Mesendoderm (in vitro differentiated cells): ENCODE data around the gene PSMC6.

Experiments used
- DNase-seq: peaks from one replicate; pipeline ENCODE4 v3.0.0; 2013
- H2AK5ac ChIP-seq: 2 replicates; pipeline ENCODE4 v1.6.1; 2013; ENCODE audit warnings: low read length, inconsistent platforms
- H2BK120ac ChIP-seq: 2 replicates; pipeline ENCODE4 v1.6.1; 2013; ENCODE audit warnings: low read depth, mild to moderate bottlenecking, low read length, moderate library complexity, mixed read lengths
- H2BK15ac ChIP-seq: replicated peaks from 2 replicates; pipeline ENCODE4 v1.6.1; 2013; ENCODE audit warnings: low read depth, mild to moderate bottlenecking, moderate library complexity
- H2BK5ac ChIP-seq: 2 replicates; pipeline ENCODE4 v1.6.1; 2013; ENCODE audit warnings: low read length, inconsistent platforms
- H3K18ac ChIP-seq: 2 replicates; pipeline ENCODE4 v1.6.1; 2013; ENCODE audit warnings: mild to moderate bottlenecking, low read length, mixed read lengths
- H3K23ac ChIP-seq: one replicate; pipeline ENCODE4 v1.6.1; 2013; ENCODE audit warnings: low read length
- H3K27ac ChIP-seq: 2 replicates; pipeline ENCODE4 v1.5.1; 2013; ENCODE audit warnings: low read depth, mild to moderate bottlenecking, inconsistent platforms, low read length, moderate library complexity
- H3K27me3 ChIP-seq: 2 replicates; pipeline ENCODE4 v1.6.1; 2013; ENCODE audit warnings: low read length, control low read depth, mild to moderate bottlenecking, inconsistent platforms; ENCODE audit not compliant: insufficient read depth, poor library complexity
- H3K36me3 ChIP-seq: 2 replicates; pipeline ENCODE4 v1.6.1; 2013; ENCODE audit warnings: low read length, inconsistent platforms; ENCODE audit not compliant: control insufficient read depth, insufficient read depth
- H3K4ac ChIP-seq: one replicate; pipeline ENCODE4 v1.6.1; 2013; ENCODE audit warnings: low read depth, mild to moderate bottlenecking, low read length, moderate library complexity
- H3K4me1 ChIP-seq: 2 replicates; pipeline ENCODE4 v1.6.1; 2013; ENCODE audit warnings: low read depth, low read length, inconsistent platforms; ENCODE audit not compliant: control insufficient read depth
- H3K4me2 ChIP-seq: 2 replicates; pipeline ENCODE4 v1.6.1; 2013; ENCODE audit warnings: low read length
- H3K4me3 ChIP-seq: 2 replicates; pipeline ENCODE4 v1.5.1; 2013; ENCODE audit warnings: mild to moderate bottlenecking, low read length
- H3K56ac ChIP-seq: one replicate; pipeline ENCODE4 v1.6.1; 2013; ENCODE audit warnings: low read length
- H3K79me1 ChIP-seq: 2 replicates; pipeline ENCODE4 v1.6.1; 2013; ENCODE audit warnings: low read length, inconsistent platforms
- H3K79me2 ChIP-seq: 2 replicates; pipeline ENCODE4 v1.6.1; 2013; ENCODE audit warnings: mild to moderate bottlenecking, low read length; ENCODE audit not compliant: control insufficient read depth, insufficient read depth
- H3K9ac ChIP-seq: 2 replicates; pipeline ENCODE4 v1.6.1; 2013; ENCODE audit warnings: low read length, inconsistent platforms
- H4K5ac ChIP-seq: one replicate; pipeline ENCODE4 v1.6.1; 2013; ENCODE audit warnings: low read length
- H4K8ac ChIP-seq: one replicate; pipeline ENCODE4 v1.6.1; 2013; ENCODE audit warnings: low read depth, mild to moderate bottlenecking, control low read depth, low read length, moderate library complexity
- WGBS: extraction: QIAGEN DNeasy Blood & Tissue Kit; methylation state at CpG from one replicate; pipeline ENCODE4 v1.1.7; 2013; ENCODE audit warnings: low lambda C conversion rate, missing lambda C conversion rate; ENCODE audit not compliant: insufficient coverage; ENCODE audit errors: extremely low coverage; 5-methylcytosine and 5-hydroxymethylcytosine counted together

The PSMC6 gene

DNA sequence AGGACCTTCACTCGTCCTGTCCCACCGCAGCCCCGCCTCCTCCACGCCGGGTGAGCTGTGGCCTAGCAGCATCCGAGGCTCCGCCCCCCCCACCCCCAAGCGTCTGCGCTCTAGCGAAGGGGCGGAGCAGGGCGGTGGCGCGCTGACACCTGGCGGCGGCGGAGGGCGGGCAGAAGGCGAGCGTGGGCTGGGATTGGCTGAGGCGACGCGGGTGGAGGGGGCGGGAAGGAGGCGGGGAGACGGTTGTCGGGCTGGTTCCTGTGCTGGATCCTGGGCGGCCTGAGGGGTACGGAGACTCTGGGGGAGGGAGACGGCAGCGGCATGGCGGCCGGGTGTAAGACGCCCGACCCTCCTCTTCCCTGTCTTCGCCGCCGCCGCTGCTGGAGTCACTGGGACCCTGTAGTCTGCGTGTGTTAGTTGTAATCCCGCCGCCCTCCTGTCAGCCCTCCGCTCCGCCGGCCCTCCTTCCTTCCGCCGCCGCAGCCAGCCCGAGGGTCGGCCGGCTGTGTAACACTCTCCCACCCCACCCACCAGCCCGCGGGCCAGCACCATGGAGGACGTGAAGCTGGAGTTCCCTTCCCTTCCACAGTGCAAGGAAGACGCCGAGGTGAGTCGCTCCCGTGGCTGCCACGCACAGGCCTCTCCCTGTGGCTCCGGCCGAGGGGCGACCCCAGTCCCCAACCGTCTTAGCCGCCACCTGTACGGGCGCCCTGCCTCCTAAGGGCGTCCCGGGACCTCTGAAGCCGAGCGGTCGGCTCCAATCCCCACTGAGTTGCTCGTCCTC is 23.1 kb downstream of the PSMC6 start, which contains the start of gene STYX:
TSS of gene STYX (plus strand) at position 242 of the 784 bp plus-strand sequence. CDS start at position 551, 309 bp downstream.
- Histone ChIP-seq H3K18ac (peak within 1 kb of the TSS; percentile 52), H2AK5ac (no peak within 1 kb of the TSS), H3K27me3 (no peaks in the 10 kb centered on the region), H2BK15ac (no peak within 1 kb of the TSS), H3K36me3 (no peaks in the 10 kb centered on the region), H4K5ac (no peak within 1 kb of the TSS), H3K56ac (peak within 1 kb of the TSS; percentile 96), H3K4me3 (peak within 1 kb of the TSS; percentile 87), H3K4me1 (peaks cover 2% of the 10 kb centered on the region), H3K23ac (peak within 1 kb of the TSS; percentile 91), H3K79me2 (peaks cover 17% of the 10 kb centered on the region), H2BK120ac (no peak within 1 kb of the TSS), H4K8ac (no peak within 1 kb of the TSS), H3K9ac (peak within 1 kb of the TSS; percentile 98), H2BK5ac (peak within 1 kb of the TSS; percentile 72), H3K4me2 (peak within 1 kb of the TSS; percentile 62), H3K27ac (peak within 1 kb of the TSS; percentile 89), H3K79me1 (peaks cover 3% of the 10 kb centered on the region), H3K4ac (peak within 1 kb of the TSS; percentile 66)
- no CpG with 5 or more reads among the region's 72 CpGs for WGBS
- DNase-seq = peak; percentile 99

DNA sequence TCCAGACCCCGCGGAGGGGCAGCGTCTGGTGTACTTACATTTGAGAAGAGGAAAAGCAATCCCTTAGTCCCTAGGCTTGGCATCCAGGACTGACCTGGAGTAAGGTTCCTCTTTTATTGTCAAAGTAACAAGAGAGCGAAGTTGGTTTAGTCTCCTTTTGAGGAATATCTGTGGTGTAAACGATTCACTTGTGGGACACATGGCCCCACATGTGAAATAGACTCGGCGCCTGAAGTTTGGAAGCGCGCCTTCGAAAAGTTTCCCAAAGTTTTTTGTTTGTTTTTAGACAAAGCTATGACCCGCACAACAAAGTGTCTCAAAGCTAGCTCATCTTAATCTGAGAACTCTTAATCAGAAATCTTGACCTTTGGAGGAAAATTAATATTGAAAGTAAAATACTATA is 23.7 kb downstream of the PSMC6 start:
- Histone ChIP-seq H3K4me2 (peak overlapping the region; percentile 62), H3K4me3 (peak overlapping the region; percentile 87), H3K36me3 (no peaks in the 10 kb centered on the region), H3K79me2 (peaks cover 17% of the 10 kb centered on the region), H3K27ac (peak overlapping the region; percentile 89), H2BK15ac (no peak overlapping the region), H2AK5ac (no peak overlapping the region), H3K27me3 (no peaks in the 10 kb centered on the region), H2BK120ac (no peak overlapping the region), H3K4ac (no peak overlapping the region), H4K8ac (no peak overlapping the region), H2BK5ac (peak overlapping the region; percentile 20), H3K79me1 (peaks cover 3% of the 10 kb centered on the region), H4K5ac (no peak overlapping the region), H3K23ac (no peak overlapping the region), H3K18ac (peak overlapping the region; percentile 52), H3K9ac (peak overlapping the region; percentile 98), H3K56ac (peak overlapping the region; percentile 96), H3K4me1 (peaks cover 2% of the 10 kb centered on the region)
- no peak for DNase-seq
- no CpG with 5 or more reads among the region's 11 CpGs for WGBS

DNA sequence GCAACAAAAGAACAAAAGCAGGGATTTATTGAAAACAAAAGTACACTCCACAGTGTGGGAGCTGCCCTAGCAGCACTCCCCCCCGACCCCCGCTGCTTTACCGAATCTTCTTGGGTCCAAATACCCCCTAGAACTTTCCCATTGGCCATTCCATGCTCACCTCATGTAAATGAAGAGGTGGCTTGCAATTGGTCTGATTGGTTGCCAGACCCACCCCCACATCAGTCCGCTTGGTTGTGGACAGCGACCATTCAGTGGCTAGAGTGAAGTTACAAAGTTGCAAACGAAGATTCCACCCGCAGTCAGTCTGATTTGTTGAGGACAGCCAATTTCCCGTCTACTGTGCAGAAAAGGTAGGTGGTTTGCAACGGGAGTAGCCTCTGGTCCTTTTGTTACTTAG is 26.8 kb downstream of the PSMC6 start:
- no peak overlapping the region for H3K4me3 ChIP-seq
- H3K4me1 ChIP-seq = peaks cover 2% of the 10 kb centered on the region
- no peak overlapping the region for H3K27ac ChIP-seq
- H2AK5ac ChIP-seq = no peak overlapping the region
- H3K23ac ChIP-seq = no peak overlapping the region
- H3K9ac ChIP-seq = no peak overlapping the region
- H2BK5ac ChIP-seq = no peak overlapping the region
- H3K27me3 ChIP-seq = no peaks in the 10 kb centered on the region
- H3K18ac ChIP-seq = no peak overlapping the region
- no peak overlapping the region for H3K56ac ChIP-seq
- WGBS = no CpG with 5 or more reads among the region's 9 CpGs
- no peak overlapping the region for H2BK15ac ChIP-seq
- no peak overlapping the region for H3K4ac ChIP-seq
- H3K79me2 ChIP-seq = peaks cover 30% of the 10 kb centered on the region
- no peaks in the 10 kb centered on the region for H3K36me3 ChIP-seq
- H3K4me2 ChIP-seq = no peak overlapping the region
- peaks cover 3% of the 10 kb centered on the region for H3K79me1 ChIP-seq
- no peak overlapping the region for H4K5ac ChIP-seq
- no peak overlapping the region for H4K8ac ChIP-seq
- no peak overlapping the region for H2BK120ac ChIP-seq
- peak; percentile 23 for DNase-seq

DNA sequence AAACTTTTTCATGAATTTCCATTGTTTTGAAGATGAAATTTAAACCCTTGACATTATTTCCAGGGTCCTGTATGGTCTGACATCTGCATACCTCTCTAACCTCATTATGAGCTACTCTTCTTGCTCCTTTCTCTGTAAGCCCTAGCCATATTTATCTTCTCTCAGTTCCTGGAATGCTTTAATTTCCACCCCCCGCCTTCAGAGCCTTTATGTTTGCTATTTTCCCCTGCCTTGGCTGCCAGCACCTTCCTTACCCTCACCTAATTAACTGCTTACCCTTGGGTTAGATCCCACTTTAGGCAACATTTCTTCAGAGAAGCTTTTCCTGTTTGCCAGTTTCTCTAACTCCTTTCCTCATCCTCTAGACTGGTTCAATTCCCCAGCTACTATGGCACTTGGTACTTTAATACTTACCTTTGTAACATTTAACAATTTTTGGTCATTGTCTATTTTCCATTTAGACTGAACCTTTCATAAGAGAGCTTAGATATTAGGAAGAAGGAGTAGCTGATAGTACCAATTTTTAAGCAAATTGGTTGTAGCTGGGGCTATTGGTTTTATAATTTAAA is 29.0 kb downstream of the PSMC6 start:
- H3K4me3 ChIP-seq = no peak overlapping the region
- no CpG with 5 or more reads among the region's 1 CpG for WGBS
- peaks cover 28% of the 10 kb centered on the region for H3K79me2 ChIP-seq
- H3K27me3 ChIP-seq = no peaks in the 10 kb centered on the region
- no peak overlapping the region for H3K23ac ChIP-seq
- H2BK15ac ChIP-seq = no peak overlapping the region
- no peak overlapping the region for H2BK5ac ChIP-seq
- H3K4me2 ChIP-seq = no peak overlapping the region
- H4K5ac ChIP-seq = no peak overlapping the region
- no peak overlapping the region for H4K8ac ChIP-seq
- H3K9ac ChIP-seq = no peak overlapping the region
- no peaks in the 10 kb centered on the region for H3K36me3 ChIP-seq
- H3K27ac ChIP-seq = no peak overlapping the region
- no peak overlapping the region for H3K56ac ChIP-seq
- DNase-seq = peak; percentile 64
- no peak overlapping the region for H2BK120ac ChIP-seq
- peaks cover 2% of the 10 kb centered on the region for H3K4me1 ChIP-seq
- peaks cover 3% of the 10 kb centered on the region for H3K79me1 ChIP-seq
- no peak overlapping the region for H2AK5ac ChIP-seq
- no peak overlapping the region for H3K18ac ChIP-seq
- no peak overlapping the region for H3K4ac ChIP-seq

DNA sequence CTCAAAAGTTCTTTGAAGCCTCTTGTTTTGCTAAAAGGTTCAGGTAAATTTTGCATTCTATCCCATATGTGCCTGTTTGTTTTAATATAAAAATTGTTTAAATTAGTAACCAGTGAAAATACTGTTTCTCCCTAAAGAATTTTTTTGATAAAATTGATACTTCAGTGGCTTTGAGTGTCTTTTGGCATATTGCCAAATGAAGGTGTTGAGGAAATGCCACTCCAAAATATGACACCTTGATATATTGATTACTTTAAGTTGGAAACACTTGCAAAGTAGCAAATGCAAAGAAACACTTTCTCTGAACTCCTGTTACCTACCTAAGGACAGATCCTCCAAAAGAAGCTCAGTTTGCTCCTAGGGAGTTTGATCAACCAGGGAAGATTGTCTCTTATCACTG is 31.4 kb downstream of the PSMC6 start:
- H2BK120ac ChIP-seq = no peak overlapping the region
- H3K23ac ChIP-seq = no peak overlapping the region
- no peak overlapping the region for H2BK15ac ChIP-seq
- no peak overlapping the region for H3K4ac ChIP-seq
- H3K36me3 ChIP-seq = no peaks in the 10 kb centered on the region
- H3K79me2 ChIP-seq = peaks cover 29% of the 10 kb centered on the region
- no peak overlapping the region for H2AK5ac ChIP-seq
- no peak overlapping the region for H3K27ac ChIP-seq
- no peak overlapping the region for H2BK5ac ChIP-seq
- H3K79me1 ChIP-seq = peaks cover 5% of the 10 kb centered on the region
- H3K56ac ChIP-seq = no peak overlapping the region
- no peak overlapping the region for H3K4me3 ChIP-seq
- no peak overlapping the region for H3K18ac ChIP-seq
- peaks cover 2% of the 10 kb centered on the region for H3K4me1 ChIP-seq
- no peak overlapping the region for H3K4me2 ChIP-seq
- no peaks in the 10 kb centered on the region for H3K27me3 ChIP-seq
- no peak overlapping the region for H3K9ac ChIP-seq
- H4K5ac ChIP-seq = no peak overlapping the region
- no peak overlapping the region for H4K8ac ChIP-seq
- no peak for DNase-seq
